Activated CD8-positive, alpha-beta memory T cell treated with anti-CD3 and anti-CD28 coated beads, Interleukin-2, amount 50 U/mL, for 1 hour (primary cell): ENCODE data around the gene PALD1.
"Not testable (repeated sequence)": the region's sequence is repeated elsewhere in the genome, so short reads cannot be mapped to it uniquely, and the experiment has no call there.

ENCODE experiments used
- DNase-seq: peaks from one replicate; pipeline ENCODE4 v3.0.0-alpha.2; 2020; ENCODE audit errors: extremely low read depth

Gene PALD1

DNA sequence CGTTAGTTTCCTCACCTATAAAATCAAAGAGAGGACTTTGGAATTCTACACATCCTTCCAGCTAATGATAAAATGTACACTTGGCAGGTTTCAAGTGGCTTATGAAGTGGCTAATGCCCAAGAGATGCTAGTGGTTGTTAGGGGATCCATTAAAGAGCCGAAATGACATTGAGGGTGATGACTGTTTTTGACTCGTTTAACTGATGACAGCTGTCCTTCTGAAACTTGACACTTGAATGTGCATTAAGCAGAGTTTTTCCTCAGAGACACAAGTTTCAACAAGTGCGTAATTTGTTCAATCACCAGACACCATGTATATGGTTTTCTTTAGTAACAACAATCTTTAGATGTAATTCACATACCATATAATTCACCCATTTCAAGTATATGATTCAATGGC lies 125.5 kb downstream of the PALD1 start:
- no peak for DNase-seq

DNA sequence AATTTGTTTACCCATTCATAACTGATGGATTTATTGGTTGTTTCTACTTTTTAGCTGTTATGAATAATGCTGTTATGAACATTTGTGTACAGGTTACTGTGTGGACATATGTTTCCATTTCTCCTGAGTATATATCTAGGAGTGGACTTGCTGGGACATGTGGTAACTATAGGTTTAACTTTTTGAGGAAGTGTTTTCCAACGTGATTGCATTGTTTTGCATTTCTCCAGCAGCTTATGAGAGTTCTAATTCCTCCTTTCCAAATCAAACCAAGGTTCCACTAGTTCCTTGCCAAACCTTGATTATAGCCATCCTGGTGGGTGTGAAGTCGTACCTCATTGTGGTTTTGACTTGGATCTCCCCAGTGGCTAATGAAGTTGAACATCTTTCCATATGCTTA lies 126.6 kb downstream of the PALD1 start:
- no peak for DNase-seq

DNA sequence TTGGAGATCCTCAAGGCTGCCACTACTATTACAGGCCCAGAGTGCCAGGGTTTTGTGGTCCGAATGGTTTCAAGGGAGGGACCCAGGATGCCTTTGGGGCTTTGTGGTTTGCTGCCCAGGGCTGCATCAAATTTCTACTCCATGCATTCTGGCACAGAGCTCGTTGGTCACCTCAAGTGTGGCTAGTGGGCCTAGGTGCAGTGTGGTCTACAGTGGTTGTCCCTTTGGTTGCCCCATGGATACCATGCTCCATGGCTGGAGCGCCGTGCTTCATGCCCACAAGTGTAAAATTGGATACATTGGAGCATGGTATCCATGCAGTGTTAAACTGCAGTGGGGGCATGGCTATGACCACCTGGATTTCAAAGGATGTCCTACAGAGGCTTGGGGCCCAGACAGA lies 129.4 kb downstream of the PALD1 start:
- no peak for DNase-seq

DNA sequence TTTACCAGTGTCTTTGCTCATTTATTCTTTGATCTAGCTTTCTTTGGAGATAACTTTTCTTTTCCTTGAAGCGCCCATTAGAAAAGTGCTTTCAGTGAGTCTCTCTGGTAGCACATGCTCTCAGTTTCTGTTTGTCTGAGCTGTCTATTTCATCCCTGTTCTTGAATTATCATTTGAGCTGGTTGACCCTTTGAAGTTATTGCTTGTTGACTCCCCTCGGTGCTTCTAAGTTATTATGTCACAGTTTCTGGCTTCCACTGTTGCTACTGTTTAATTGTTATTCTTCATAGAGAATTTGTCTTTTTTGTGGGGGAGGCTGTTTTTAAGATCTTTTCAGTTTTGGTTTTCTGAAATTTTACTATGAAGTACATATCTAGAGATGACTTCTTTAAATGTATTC lies 135.4 kb downstream of the PALD1 start:
- no peak for DNase-seq

DNA sequence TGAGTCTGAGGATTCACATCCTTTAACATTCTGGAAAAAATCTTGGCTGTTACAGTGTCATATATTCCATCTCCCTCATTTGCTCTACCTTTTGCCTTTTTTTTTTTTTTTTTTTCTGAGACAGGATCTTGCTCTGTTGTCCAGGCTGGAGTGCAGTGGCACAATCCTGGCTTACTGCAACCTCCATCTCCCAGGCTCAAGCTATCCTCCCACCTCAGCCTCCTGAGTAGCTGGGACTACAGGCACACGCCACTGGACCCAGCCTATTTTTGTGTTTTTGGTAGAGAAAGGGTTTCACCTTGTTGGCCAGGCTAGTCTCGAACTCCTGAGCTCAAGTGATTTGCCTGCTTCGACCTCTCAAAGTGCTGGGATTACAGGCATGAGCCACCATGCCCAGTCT lies 135.8 kb downstream of the PALD1 start:
- DNase-seq = not testable (repeated sequence)

DNA sequence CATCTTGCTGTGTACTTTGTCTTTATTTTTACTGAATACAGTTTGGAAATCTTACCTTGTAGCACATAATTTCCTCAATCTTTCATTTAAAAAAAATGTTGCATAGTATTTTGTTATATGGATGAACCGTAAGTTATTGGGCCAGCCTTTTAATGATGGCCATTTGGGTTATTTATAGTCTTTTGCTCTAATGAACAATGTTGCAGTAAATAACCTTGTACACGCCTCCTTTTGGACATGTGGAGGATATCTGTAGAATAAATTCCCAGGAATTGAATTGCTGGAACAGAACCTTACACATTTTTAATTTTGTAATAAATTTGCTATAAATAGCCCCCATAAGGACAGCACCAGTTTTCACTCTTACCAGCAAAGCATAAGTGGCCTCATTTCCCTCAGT lies 136.6 kb downstream of the PALD1 start:
- DNase-seq = no peak

DNA sequence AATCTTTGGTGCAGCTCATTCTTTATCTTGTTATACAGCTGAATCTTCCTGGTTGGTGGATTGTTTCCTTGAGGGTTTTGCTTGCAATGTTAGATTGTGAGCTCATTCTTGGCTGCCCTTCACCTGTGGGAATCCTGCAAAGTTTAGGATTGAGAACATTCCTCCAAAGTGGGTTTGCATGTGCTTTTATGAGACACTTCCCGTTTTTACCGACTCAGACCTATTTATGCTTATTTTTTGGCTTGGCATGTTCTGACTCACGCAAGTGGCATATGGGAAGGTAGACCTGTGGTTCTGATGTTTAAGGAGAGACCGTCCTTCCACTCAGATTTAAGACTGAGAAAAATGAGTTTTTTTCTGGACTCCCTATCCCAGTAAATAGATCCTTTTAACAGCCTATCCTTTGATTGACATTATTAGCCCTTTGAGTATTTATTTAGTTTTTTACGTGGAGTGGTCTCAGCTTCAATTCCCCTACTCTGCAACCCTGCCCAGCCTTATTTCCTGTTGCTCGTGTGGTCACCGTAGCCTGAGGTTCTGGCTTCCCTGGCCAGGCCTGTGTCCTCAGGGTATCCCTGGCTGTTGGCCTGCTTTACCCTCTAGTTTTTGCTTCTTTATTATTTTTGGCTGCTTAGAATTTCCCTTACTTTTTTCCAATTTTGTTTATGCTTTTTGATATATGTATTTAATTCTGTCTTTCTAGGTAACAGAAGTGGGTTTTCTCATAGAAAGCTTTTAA lies 137.4 kb downstream of the PALD1 start:
- no peak for DNase-seq

DNA sequence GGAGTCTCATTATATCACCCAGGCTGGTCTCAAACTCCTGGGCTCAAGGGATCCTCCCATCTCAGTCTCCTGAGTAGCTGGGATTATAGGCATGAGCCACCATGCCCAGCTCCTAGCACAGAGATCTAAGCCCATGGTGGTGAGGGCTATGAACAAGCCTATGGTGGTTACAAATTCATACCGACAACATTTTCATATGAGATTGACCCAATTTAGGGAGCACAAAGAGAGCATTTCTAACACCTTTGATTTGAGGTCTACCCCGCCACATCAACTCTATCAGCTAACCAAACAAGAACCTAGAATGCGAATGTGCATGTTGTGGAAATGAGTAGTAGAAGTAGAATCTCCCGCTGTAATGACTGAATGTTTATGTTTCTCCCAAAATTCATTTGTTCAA lies 138.2 kb downstream of the PALD1 start:
- DNase-seq = no peak
